Subcutaneous adipose tissue (tissue), 4 donors: ENCODE results near the gene MYO1C. TPM values are rescaled to one million over a fixed set of nuclear protein-coding genes. Genes with fewer than 3 reads are reported as not detected.

ENCODE experiments used
- total RNA-seq, 4 donors: library from RNA; depleted of rRNA; stranded (reverse); fragments of >200 nt; gene quantifications; one replicate each; pipeline ENCODE4 v1.1.0, GENCODE V29; 2016
- TF ChIP-seq, protein P1 (sequence below): fragments of 450-650 bp; IDR thresholded peaks from one replicate; pipeline ENCODE4 v1.5.1; 2016; ENCODE audit warnings: low read depth, mild to moderate bottlenecking, control low read depth, antibody characterized with exemption, moderate library complexity

The MYO1C gene
- total RNA-seq, 4 donors from 2014 or later, result 197 to 575 (median 261) TPM

DNA sequence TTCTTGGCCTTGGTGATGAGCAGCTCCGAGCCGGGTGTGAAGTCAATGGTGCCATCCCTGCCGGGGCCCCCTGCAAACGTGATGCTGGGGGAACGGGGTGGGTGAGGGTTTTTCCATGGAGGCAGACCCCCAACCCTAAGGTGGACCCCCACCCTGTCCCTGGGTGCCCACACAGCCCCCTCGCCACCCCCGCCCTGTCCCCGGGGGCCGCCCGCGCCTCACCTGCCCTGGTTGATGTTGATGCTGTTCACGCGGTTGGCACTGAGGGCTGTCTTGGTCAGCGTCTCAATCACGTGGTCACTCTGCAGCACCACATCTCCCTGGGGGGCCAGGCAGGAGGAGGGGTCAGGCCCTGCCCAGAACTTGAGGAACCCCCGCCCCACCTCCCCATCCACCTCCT lies 25.2 kb downstream of the MYO1C start:
- TF ChIP-seq, protein P1, sequence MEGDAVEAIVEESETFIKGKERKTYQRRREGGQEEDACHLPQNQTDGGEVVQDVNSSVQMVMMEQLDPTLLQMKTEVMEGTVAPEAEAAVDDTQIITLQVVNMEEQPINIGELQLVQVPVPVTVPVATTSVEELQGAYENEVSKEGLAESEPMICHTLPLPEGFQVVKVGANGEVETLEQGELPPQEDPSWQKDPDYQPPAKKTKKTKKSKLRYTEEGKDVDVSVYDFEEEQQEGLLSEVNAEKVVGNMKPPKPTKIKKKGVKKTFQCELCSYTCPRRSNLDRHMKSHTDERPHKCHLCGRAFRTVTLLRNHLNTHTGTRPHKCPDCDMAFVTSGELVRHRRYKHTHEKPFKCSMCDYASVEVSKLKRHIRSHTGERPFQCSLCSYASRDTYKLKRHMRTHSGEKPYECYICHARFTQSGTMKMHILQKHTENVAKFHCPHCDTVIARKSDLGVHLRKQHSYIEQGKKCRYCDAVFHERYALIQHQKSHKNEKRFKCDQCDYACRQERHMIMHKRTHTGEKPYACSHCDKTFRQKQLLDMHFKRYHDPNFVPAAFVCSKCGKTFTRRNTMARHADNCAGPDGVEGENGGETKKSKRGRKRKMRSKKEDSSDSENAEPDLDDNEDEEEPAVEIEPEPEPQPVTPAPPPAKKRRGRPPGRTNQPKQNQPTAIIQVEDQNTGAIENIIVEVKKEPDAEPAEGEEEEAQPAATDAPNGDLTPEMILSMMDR, result no peak

DNA sequence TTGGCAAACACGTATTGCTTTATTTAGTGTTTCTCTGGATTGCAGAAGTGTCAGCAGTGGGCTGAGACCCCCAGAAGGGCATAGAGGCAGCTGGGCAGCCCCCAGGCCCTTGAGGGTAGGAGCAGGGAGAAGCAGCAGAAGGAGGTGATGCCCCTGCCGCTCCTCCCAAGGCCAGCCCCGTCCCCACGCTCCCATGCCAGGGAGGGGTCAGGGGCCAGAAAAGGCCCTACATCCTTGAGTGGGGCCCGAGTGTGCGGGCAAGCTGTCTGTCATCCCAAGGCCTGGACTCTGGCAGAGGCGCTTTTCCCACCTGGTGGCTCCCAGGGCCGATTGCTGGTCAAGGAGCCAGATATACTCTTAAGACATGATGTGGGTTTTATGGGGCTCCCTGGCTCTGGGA lies 28.3 kb downstream of the MYO1C start:
- TF ChIP-seq, protein P1, result no peak

DNA sequence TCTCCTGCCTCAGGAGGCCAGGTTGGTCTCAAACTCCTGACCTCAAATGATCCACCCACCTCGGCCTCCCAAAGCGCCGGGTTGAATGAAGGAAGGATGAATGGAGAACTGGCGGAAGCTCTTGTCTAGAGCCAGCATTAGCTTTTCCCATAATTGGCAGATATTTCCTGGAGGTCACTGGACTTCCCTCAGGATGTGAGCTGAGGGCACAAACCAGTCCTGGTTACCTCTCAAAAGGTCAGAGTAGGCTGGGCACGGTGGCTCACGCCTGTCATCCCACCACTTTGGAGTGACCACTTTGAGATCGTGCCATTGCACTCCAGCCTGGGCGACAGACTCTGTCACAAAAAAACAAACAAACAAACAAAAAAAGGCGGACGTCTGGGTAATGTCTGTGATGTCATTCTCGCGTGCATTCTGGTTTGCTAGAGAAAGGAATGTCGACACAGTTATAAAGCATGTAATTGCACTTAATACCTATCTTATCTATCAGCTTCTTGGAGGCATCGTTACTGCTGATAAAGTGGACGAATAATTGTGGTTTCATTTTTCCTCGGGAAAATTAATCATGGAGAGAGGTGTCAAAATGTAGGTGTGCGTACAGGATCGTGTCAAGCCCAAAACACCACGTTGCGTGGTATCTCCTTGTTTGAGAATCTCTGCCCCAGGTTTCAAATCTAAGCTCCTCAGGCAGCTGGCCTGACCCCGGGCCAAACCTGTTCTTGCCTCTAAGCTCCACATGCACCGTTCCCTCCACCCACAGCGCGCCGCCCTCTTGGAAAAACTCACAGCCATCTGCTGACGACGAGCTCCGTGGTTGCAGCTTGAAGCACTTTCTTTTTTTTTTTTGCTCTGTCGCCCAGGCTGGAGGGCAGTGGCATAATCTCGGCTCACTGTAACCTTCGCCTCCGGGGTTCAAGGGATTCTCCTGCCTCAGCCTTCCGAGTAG lies 30.0 kb downstream of the MYO1C start:
- TF ChIP-seq, protein P1, result no peak

DNA sequence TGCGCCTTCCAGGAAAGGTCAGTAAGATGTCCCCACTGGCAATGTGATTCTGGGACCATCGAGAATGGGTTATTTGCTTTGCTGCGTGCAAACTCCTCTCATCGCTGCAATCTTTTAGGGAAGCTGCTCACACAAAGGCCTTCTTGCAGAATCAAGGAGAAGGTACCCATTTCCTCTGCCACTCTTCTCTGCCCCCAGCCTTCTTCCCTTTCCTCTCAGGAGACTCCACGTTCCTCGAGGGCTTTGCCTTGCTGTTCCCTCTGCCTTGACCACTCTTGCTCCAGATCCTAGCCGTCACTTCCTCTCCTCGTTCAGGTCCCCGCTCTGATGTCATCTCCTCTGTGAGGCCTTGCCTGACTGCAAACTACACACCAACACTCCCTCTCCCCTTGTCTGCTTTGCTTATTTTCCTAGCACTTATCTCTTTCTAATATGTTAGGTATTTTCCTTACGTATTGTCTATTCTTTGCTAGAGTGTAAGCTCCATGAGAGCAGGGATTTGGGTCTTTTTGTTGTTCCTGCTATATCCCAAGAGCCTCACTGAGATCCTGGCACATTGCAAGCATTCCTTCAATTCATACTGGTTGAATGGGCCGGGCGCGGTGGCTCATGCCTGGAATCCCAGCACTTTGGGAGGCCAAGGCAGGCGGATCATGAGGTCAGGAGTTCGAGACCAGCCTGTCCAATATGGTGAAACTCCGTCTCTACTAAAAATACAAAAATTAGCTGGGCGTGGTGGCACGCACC lies 31.1 kb downstream of the MYO1C start:
- TF ChIP-seq, protein P1, result no peak

DNA sequence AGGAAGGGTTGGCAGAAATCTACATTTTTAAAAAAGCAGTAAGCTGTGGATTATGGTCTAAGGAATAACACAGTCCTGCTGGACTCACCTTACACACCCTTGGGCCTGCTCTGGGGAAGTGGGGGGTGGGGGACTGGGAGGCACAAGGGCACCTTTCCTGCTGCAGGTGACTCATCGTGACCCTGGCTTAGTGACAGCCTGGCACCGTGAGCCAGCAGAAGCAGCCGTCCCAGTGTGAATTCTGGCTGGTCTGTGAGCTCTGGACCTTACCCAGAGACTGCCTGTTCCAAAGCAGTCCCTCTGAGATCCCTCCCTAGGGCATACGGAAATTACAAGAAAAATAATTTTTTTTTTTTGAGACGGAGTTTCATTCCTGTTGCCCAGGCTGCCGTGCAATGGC lies 32.3 kb downstream of the MYO1C start:
- TF ChIP-seq, protein P1, result no peak

DNA sequence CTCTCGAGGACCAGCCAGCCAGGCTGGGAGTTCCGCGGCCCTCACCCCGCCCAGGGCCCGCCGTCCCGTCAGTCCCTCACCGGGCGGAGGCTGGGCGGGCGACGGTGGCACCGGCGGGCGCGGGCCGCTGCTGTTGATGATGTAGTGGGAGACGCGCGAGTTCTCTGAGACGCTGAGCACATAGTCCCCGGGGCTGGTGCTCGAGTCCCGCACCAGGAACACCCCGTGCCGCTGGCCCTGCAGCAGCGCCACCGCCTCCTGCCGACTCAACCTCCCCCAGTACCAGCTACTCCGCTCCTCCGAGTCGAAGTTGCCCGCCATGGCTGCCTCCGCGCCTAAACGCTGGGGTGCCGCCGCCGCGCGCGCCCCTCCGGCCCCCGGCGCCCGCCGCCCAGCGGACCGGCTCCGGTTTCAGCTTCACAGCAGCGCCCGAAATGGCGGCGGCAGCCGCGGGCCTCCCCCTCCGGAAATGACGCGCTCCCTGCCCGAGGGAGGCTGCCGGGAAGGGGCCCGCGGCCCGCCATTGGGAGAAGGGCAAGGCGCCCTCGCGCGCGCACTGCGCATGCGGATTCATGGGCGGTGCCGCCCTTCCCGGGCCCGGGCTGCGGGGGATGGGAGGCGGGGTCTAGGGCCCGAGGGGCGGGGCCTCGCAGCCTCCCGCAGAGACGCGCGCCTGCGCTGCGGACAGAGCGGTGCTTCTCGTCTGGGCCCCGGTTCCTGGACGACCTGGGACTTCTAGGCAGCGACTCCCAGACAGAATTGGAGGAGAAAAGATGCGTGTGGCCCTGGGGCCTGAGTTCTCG lies 36.5 kb downstream of the MYO1C start, which contains the start of gene CRK:
Gene CRK, minus strand, starts transcription at position 436 of the 803 bp plus-strand sequence. Its CDS starts 115 bp downstream, at position 321.
- TF ChIP-seq, protein P1, result no peak
